ENCODE data around the gene CNOT6.

DNA sequence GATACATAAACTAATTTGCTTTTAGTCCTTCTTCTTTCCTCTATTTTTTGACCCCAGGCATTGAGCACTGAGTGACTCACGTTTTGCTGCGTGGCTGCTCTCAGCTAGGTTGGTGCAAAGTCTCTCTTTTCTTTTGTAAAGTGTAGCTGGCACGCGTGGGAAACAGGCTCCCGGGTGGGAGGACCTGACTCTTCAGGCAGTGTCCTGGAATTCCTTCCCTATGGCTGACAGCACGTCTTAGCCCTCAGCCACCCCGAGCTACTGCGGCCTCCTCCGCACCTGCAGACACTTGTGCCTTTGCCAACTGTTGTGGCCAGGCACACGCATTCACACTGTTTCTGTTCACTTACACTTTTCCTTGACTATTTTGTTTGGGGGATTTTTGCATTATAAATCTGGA lies 98.0 kb downstream of the CNOT6 start:
- TF ChIP-seq ZNF792 (tag by site-specific recombination; IDR thresholded peaks at IDR 0.05) (no peak), ZNF548 (tag by site-specific recombination; IDR thresholded peaks at IDR 0.05) (no peak), FEZF1 (tag by site-specific recombination; IDR thresholded peaks at IDR 0.05) (no peak)
- TF ChIP-seq, protein P1, sequence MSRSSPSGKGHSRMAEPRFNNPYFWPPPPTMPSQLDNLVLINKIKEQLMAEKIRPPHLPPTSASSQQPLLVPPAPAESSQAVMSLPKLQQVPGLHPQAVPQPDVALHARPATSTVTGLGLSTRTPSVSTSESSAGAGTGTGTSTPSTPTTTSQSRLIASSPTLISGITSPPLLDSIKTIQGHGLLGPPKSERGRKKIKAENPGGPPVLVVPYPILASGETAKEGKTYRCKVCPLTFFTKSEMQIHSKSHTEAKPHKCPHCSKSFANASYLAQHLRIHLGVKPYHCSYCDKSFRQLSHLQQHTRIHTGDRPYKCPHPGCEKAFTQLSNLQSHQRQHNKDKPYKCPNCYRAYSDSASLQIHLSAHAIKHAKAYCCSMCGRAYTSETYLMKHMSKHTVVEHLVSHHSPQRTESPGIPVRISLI (tag by site-specific recombination; IDR thresholded peaks at IDR 0.05): no peak
- TF ChIP-seq, protein P2, sequence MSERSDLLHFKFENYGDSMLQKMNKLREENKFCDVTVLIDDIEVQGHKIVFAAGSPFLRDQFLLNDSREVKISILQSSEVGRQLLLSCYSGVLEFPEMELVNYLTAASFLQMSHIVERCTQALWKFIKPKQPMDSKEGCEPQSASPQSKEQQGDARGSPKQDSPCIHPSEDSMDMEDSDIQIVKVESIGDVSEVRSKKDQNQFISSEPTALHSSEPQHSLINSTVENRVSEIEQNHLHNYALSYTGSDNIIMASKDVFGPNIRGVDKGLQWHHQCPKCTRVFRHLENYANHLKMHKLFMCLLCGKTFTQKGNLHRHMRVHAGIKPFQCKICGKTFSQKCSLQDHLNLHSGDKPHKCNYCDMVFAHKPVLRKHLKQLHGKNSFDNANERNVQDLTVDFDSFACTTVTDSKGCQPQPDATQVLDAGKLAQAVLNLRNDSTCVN (tag by site-specific recombination; optimal IDR thresholded peaks at IDR 0.05): no peak
